Gastrocnemius medialis (tissue), 4 donors: Measurements from ENCODE around the gene ZSCAN25. TPM values are rescaled to one million over a fixed set of nuclear protein-coding genes. Genes with fewer than 3 reads are reported as not detected.
"Not testable (repeated sequence)": the region's sequence is repeated elsewhere in the genome, so short reads cannot be mapped to it uniquely, and the experiment has no call there.

Experiments used
- ATAC-seq, 2 donors: fragments of 150-250 bp; one replicate each; pipeline ENCODE4 v1.9.1; 2016
- DNase-seq, 2 donors: peaks; one replicate each; pipeline ENCODE4 v3.0.0-alpha.2; 2019
- H3K27ac ChIP-seq, 4 donors: fragments of 200-600 bp; sonication (generic); 1 replicate in 1 of 4; 2 replicates in 3 of 4; pipeline ENCODE4 v1.5.1; 2016 to 2018; ENCODE audit warnings: mild to moderate bottlenecking in 2 of 4, moderate library complexity in 1 of 4
- H3K27me3 ChIP-seq, 3 donors: fragments of 200-600 bp; sonication (generic) in 2 of 3; 1 replicate in 1 of 3; 2 replicates in 2 of 3; pipeline versions ENCODE4 v1.5.1 to v1.6.0; 2016 to 2019; ENCODE audit warnings: mild to moderate bottlenecking in 1 of 3, moderate library complexity in 1 of 3
- H3K36me3 ChIP-seq, 2 donors: fragments of 200-600 bp; sonication (generic) in 1 of 2; one replicate each; pipeline ENCODE4 v1.5.1; 2017 to 2018
- H3K4me1 ChIP-seq, 2 donors: fragments of 200-600 bp; sonication (generic) in 1 of 2; one replicate each; pipeline ENCODE4 v1.5.1; 2016 to 2017; ENCODE audit warnings: mild to moderate bottlenecking in 2 of 2
- H3K4me3 ChIP-seq, 4 donors: fragments of 200-600 bp; sonication (generic) in 3 of 4; 1 replicate in 1 of 4; 2 replicates in 3 of 4; pipeline ENCODE4 v1.5.1; 2016 to 2019; ENCODE audit warnings: mild to moderate bottlenecking in 2 of 4
- H3K9me3 ChIP-seq, 3 donors: fragments of 200-600 bp; sonication (generic) in 2 of 3; 1 replicate in 1 of 3; 2 replicates in 2 of 3; pipeline ENCODE4 v1.5.1; 2016 to 2019
- POLR2A ChIP-seq, 2 donors: fragments of 450-650 bp; IDR thresholded peaks; one replicate each; pipeline ENCODE4 v1.6.1; 2017; ENCODE audit warnings: antibody characterized with exemption in 2 of 2, mild to moderate bottlenecking in 2 of 2, moderate library complexity in 2 of 2
- in situ Hi-C, 4 donors: fragments of 200-750 bp; cut with MboI; loops; one replicate each; pipeline versions ENCODE4 v1.15.0 to v1.8.0; 2017; ENCODE audit warnings: low sequenced_read_pairs in 4 of 4
- intact Hi-C: fragments of 100-400 bp; cut with DNase I; formaldehyde crosslinking; loops from one replicate; pipeline ENCODE4 v1.15.1; 2023; ENCODE audit warnings: low total_unique reads
- total RNA-seq, 4 donors: library from RNA; depleted of rRNA; stranded (reverse); fragments of >200 nt; gene quantifications; one replicate each; pipeline versions ENCODE4 v1.1.0 to v1.2.3, GENCODE V29; 2016
- TF ChIP-seq, protein P1 (sequence below), 5 experiments: fragments of 450-650 bp in 3 of 5; fragments of 200-600 bp in 2 of 5; sonication (generic) in 2 of 5; IDR thresholded peaks in 4 of 5; conservative IDR thresholded peaks in 1 of 5; 1 replicate in 4 of 5; 2 replicates in 1 of 5; pipeline ENCODE4 v1.5.1; 2016 to 2019; ENCODE audit warnings: antibody characterized with exemption in 5 of 5, mild to moderate bottlenecking in 3 of 5, moderate library complexity in 3 of 5

Gene ZSCAN25
- total RNA-seq, 4 donors from 2014 or later, result 6.0 to 7.9 (median 7.2) TPM

DNA sequence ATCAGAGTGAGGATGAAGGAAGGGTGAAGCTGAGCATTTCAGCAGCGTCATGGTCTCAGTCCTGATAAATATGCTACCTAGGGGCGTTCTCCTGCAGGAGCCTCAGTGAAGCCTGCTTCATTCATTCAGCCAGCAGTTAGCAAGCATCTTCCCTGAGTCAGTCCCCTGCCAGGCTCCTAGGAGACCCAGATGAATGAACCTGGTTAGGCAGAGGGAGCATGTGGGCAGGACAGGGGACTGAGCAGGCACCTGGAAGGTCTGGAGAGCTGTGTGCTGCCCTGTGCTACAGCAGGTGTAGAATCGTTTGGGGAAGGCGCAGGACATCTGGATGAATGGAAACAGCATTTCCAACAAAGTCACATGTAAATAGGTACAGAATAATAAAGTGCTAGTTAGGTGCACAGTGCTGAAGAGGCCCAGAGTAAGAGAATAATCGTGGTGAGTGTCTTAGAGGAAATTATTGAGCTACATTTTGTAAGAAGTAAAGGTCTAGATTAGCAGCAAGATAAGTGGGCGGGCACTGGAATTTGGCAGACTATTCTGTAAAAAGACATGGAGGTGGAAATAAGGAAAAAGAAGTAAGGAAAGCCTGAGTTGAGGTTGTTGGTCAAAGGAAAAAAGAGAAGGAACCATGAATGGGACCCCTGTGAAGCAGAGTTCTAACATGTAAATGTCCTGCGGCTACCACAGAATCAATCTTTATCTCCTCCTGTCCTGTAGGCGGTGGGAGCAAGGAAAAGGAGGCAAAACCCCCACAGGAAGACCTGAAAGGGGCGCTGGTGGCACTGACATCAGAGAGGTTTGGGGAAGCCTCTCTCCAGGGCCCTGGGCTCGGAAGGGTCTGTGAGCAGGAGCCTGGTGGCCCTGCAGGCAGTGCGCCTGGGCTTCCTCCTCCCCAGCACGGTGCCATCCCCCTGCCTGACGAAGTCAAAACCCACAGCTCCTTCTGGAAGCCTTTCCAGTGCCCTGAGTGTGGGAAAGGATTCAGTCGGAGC lies 12.0 kb downstream of the ZSCAN25 start:
- peaks cover 0 to 66% of the 10 kb centered on the region in 2 donors for H3K36me3 ChIP-seq
- peaks cover 10% of the 10 kb centered on the region in 2 donors for H3K4me1 ChIP-seq
- H3K27ac ChIP-seq, result no peak overlapping the region
- no peak for TF ChIP-seq POLR2A (IDR thresholded peaks at IDR 0.05)
- TF ChIP-seq, protein P1, sequence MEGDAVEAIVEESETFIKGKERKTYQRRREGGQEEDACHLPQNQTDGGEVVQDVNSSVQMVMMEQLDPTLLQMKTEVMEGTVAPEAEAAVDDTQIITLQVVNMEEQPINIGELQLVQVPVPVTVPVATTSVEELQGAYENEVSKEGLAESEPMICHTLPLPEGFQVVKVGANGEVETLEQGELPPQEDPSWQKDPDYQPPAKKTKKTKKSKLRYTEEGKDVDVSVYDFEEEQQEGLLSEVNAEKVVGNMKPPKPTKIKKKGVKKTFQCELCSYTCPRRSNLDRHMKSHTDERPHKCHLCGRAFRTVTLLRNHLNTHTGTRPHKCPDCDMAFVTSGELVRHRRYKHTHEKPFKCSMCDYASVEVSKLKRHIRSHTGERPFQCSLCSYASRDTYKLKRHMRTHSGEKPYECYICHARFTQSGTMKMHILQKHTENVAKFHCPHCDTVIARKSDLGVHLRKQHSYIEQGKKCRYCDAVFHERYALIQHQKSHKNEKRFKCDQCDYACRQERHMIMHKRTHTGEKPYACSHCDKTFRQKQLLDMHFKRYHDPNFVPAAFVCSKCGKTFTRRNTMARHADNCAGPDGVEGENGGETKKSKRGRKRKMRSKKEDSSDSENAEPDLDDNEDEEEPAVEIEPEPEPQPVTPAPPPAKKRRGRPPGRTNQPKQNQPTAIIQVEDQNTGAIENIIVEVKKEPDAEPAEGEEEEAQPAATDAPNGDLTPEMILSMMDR (IDR thresholded peaks at IDR 0.05 in 4 of 5, conservative IDR thresholded peaks at IDR 0.05 in 1 of 5), result no peak
- H3K4me3 ChIP-seq, result no peak overlapping the region
- H3K9me3 ChIP-seq, result no peaks in the 10 kb centered on the region
- in situ Hi-C loops, result loop anchor here in 1 of 4 donors (25.0 kb wide), 1 partner anchor 209 kb away; the partner anchor contains the start of gene CYP3A43
- no peaks in the 10 kb centered on the region for H3K27me3 ChIP-seq
- ATAC-seq, result no peak
- no peak for DNase-seq
- intact Hi-C loops, result no loop called here

DNA sequence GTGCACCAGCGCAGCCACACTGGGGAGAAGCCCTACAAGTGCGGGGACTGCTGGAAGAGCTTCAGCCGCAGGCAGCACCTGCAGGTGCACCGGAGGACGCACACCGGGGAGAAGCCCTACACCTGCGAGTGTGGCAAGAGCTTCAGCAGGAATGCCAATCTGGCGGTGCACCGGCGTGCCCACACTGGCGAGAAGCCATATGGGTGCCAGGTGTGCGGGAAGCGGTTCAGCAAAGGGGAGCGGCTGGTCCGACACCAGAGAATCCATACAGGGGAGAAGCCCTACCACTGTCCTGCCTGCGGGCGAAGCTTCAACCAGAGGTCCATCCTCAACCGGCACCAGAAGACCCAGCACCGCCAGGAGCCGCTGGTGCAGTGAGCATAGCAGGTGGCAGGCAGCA lies 12.9 kb downstream of the ZSCAN25 start:
- Histone ChIP-seq H3K27me3 (no peaks in the 10 kb centered on the region), H3K4me3 (no peak overlapping the region), H3K27ac (no peak overlapping the region), H3K4me1 (peaks cover 10% of the 10 kb centered on the region in 2 donors), H3K36me3 (peaks cover 0 to 64% of the 10 kb centered on the region in 2 donors), H3K9me3 (no peaks in the 10 kb centered on the region)
- no peak for ATAC-seq
- intact Hi-C loops (no loop called here), in situ Hi-C loops (loop anchor here in 1 of 4 donors (25.0 kb wide), 1 partner anchor 208 kb away; the partner anchor contains the start of gene CYP3A43)
- no peak for TF ChIP-seq POLR2A (IDR thresholded peaks at IDR 0.05)
- TF ChIP-seq, protein P1 (IDR thresholded peaks at IDR 0.05 in 4 of 5, conservative IDR thresholded peaks at IDR 0.05 in 1 of 5), result no peak
- DNase-seq, result no peak

DNA sequence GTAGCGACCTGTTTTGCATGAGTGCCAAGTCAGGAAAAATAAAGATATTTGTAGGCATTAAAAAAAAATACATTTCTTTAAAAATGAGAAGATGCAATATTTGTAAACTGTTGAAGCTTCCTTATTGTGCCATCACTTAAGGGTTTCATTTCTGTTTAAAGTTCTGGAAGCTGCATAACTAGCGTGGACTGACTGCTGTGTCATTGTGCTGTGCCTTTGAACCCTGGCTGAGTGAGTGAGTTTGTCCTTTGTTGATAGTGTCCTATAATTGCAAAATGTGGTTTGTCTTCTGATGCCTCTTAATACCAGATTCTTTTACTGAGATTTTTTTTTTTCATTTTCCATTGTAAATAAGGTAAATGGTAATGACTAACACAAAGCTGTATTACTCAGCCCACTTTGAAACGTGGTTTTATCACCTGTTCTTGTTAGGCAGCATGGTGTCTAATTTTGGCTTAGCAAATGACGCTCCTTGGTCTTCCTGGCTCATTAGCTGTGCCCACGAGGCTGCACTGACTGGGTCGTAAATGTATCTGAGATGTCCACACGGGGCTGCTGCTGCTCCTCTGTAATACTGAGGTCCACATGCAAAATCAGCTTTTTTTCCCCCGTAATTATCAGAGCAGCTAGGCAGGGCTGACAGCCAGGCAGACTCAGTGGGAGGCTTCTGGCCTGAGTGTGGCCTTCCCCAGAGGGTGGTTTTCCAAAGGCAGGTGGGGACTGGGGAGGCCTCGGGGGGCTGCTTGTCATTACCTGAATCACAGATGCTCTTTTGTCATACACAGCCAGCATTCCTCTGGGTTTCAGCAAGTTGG lies 14.8 kb downstream of the ZSCAN25 start:
- H3K36me3 ChIP-seq, result peaks cover 0 to 46% of the 10 kb centered on the region in 2 donors
- in situ Hi-C loops (loop anchor here in 1 of 4 donors (25.0 kb wide), 1 partner anchor 206 kb away; the partner anchor contains the start of gene CYP3A43), intact Hi-C loops (loop anchor here (1.0 kb wide), 3 partner anchors 207 to 360 kb away; no protein-coding TSS in a partner anchor)
- DNase-seq (peak; percentile 48 to 78), ATAC-seq (peak; percentile 96 to 98)
- H3K4me3 ChIP-seq, result no peak overlapping the region
- peaks cover 10 to 17% of the 10 kb centered on the region in 2 donors for H3K4me1 ChIP-seq
- H3K27ac ChIP-seq, result peak overlapping the region; percentile 67 to 82 (median 71)
- no peaks in the 10 kb centered on the region for H3K27me3 ChIP-seq
- no peaks in the 10 kb centered on the region for H3K9me3 ChIP-seq
- TF ChIP-seq, protein P1 (IDR thresholded peaks at IDR 0.05 in 4 of 5, conservative IDR thresholded peaks at IDR 0.05 in 1 of 5), result peak; percentile 40 to 61 (median 52)
- TF ChIP-seq POLR2A (IDR thresholded peaks at IDR 0.05), result no peak

DNA sequence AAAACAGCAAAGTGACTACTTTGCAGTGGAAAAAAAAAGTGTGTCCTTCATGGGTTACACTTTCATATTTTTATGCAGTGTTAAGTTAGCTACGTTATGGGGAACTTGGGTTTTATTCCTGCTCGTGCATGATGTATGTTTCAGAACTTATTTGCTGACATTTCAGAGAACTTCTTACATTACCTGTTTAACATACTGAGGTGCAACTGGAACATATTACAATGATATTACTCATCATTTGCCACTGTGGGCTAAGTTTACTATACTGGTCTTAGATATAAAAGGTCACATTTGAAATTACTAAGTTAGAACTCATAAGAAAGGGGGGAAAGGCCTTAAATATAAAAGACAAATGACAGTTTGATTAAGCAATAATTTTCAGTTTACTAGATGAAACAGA lies 20.7 kb downstream of the ZSCAN25 start:
- H3K27ac ChIP-seq, H3K4me3 ChIP-seq, H3K9me3 ChIP-seq, H3K36me3 ChIP-seq, ATAC-seq, intact Hi-C loops, H3K27me3 ChIP-seq, H3K4me1 ChIP-seq, DNase-seq: not testable (repeated sequence)
- in situ Hi-C loops, result loop anchor here in 1 of 4 donors (25.0 kb wide), 1 partner anchor 200 kb away; the partner anchor contains the start of gene CYP3A43
